Measurements from ENCODE around the gene ISCU.
A peak's percentile ranks its signal among the peaks of the same experiment; 100 is the strongest.

ISCU gene

GRCh38 chr12:108526482-108527165 lies 35.8 kb upstream of the ISCU start:
- TF ChIP-seq CTCF (IDR thresholded peaks at IDR 0.05; ENCODE audit: low read length, missing control alignments) = no peak
- DNase-seq (ENCODE audit: low read depth) = peak; percentile 12
- H3K4me3 ChIP-seq (replicated peaks; ENCODE audit: low read depth, low read length) = no peak overlapping the region

DNA sequence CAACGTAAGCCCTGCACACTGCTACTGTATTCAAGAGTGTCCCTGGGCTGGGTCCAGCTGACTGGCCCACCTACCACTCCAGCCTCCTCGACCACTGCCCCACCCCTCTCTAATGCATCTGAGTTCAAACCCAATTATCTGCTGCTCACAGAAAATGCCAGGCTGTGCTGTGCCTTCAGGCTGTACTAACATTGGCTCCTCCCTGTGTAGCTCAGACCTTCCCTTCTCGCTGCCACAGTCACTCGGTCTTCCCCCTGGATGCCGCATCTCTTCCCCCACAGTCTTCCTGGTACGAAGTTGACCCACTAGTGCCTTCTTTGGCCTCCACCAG lies 35.3 kb upstream of the ISCU start:
- no peak for TF ChIP-seq CTCF (IDR thresholded peaks at IDR 0.05; ENCODE audit: low read length, missing control alignments)
- H3K4me3 ChIP-seq (replicated peaks; ENCODE audit: low read depth, low read length) = no peak overlapping the region
- no peak for DNase-seq (ENCODE audit: low read depth)

DNA sequence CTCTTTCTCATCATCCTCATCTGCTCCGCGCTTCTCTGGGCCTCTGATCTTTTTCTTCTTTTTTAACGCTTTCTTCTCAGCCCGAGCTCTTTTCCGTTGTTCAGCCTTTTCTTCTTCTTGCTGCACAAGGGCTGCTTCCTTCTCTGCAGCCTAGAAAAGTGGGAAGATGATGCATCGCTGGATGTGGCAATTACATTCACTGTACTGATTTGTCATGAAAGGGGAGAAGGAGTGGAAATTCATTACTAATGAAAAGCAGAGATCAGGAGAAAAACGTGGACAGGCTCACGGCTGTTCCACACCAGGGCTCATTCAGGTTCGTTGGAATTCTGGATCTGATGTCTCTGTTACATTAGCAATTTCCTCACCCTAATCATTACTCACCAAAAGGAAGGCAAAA lies 32.2 kb upstream of the ISCU start:
- no peak overlapping the region for H3K4me3 ChIP-seq (replicated peaks; ENCODE audit: low read depth, low read length)
- no peak for DNase-seq (ENCODE audit: low read depth)

DNA sequence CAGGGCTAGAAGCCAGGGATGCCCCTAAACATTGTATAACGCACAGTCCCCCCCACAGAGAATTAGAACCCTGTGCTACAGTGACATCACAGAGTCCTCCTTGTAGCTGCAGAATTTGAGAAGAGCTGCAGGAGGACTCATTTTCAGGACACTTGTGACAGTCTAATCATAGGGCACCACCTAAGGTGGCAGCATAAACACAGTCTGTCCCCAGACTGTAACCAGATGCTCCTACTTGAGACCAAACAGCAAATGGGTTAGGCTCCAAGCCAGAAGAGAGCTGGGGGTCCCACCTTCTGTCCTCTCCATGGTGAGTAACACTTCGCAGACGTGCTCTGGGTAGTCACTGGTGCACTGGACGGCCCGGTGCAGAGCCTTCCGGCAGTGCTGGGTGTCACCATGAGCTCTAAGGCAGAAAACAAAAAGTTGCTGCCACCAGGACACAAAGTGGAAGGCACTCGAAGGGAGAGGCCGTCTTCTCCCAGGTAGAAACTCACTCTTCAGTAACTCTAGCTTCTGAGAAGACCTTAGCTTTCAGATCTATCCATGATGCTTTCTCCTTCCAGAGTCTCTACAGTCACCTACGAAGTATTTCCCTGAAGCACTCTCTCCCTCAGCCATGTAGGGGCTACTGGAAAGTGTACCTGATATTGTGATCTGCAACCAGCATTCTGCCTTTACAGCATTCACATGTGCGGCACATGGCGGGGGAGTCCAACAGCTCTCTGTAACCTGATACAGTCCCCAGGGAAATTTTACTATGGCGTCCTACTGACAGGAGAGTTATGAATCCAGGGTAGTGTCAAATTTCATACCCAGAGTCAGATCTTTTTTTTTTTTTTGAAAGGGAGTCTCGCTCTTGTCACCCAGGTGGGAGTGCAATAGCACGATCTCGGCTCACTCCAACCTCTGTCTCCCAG lies 30.2 kb upstream of the ISCU start:
- H3K4me3 ChIP-seq (replicated peaks; ENCODE audit: low read depth, low read length) = no peak overlapping the region
- no peak for TF ChIP-seq CTCF (IDR thresholded peaks at IDR 0.05; ENCODE audit: low read length, missing control alignments)
- DNase-seq (ENCODE audit: low read depth) = no peak

More for the DNA sequence above, 32.2 kb upstream of the ISCU start:
- no peak for TF ChIP-seq CTCF (IDR thresholded peaks at IDR 0.05; ENCODE audit: low read length, missing control alignments)

- DNase-seq (ENCODE audit: low read depth) = no peak
- TF ChIP-seq CTCF (IDR thresholded peaks at IDR 0.05; ENCODE audit: low read length, missing control alignments) = no peak
- H3K4me3 ChIP-seq (replicated peaks; ENCODE audit: low read depth, low read length) = no peak overlapping the region
Observed at GRCh38 chr12:108538146-108538545, 24.2 kb upstream of the ISCU start.

- TF ChIP-seq CTCF (IDR thresholded peaks at IDR 0.05; ENCODE audit: low read length, missing control alignments) = no peak
- DNase-seq (ENCODE audit: low read depth) = no peak
- H3K4me3 ChIP-seq (replicated peaks; ENCODE audit: low read depth, low read length) = no peak overlapping the region
Observed at GRCh38 chr12:108538616-108539195, 23.7 kb upstream of the ISCU start.
